CD4-positive, alpha-beta T cell (primary cell): ENCODE data around the gene HMGB1. TPM values are rescaled to one million over a fixed set of nuclear protein-coding genes. Genes with fewer than 3 reads are reported as not detected.

ENCODE experiments used
- ATAC-seq: fragments of 200-7000 bp; cut with Tn5 transposase; one replicate; pipeline ENCODE4 v1.10.0; 2022; ENCODE audit warnings: mild to moderate bottlenecking; ENCODE audit not compliant: poor library complexity
- CTCF ChIA-PET: fragments of 350-600 bp; sonication (Branson Sonifier 250); formaldehyde crosslinking; loops from one replicate; lab custom pipeline; 2021; ENCODE audit warnings: antibody characterized with exemption, inconsistent platforms; lab: Charles Lee
- POLR2A ChIA-PET: fragments of 350-600 bp; sonication (Branson Sonifier 250); formaldehyde crosslinking; loops from one replicate; lab custom pipeline; 2021; ENCODE audit warnings: antibody characterized with exemption, inconsistent platforms; lab: Charles Lee
- DNase-seq, 14 experiments: peaks; one replicate each; pipeline ENCODE4 v3.0.0-alpha.2; 2013 to 2020; ENCODE audit warnings: mixed read lengths in 2 of 14
- H3K27ac ChIP-seq, 2 donors: one replicate each; pipeline versions ENCODE4 v1.5.1 to v1.7.0; 2013; ENCODE audit warnings: low read length in 2 of 2, low read depth in 1 of 2, mild to moderate bottlenecking in 1 of 2
- H3K27me3 ChIP-seq, 2 experiments: 1 replicate in 1 of 2; 2 replicates in 1 of 2; pipeline versions ENCODE4 v1.6.1 to v1.7.0; 2013; ENCODE audit warnings: low read length in 2 of 2, control low read depth in 1 of 2, mild to moderate bottlenecking in 1 of 2, moderate library complexity in 1 of 2; ENCODE audit not compliant: insufficient read depth in 2 of 2, control insufficient read depth in 1 of 2
- H3K36me3 ChIP-seq: one replicate; pipeline ENCODE4 v1.6.1; 2013; ENCODE audit warnings: low read length, control low read depth; ENCODE audit not compliant: insufficient read depth
- H3K4me1 ChIP-seq: one replicate; pipeline ENCODE4 v1.6.1; 2013; ENCODE audit warnings: low read length, control low read depth; ENCODE audit not compliant: insufficient read depth
- H3K4me3 ChIP-seq: one replicate; pipeline ENCODE4 v1.5.1; 2013; ENCODE audit warnings: mild to moderate bottlenecking, low read length, moderate library complexity
- H3K9me3 ChIP-seq, 2 experiments: 1 replicate in 1 of 2; 2 replicates in 1 of 2; pipeline versions ENCODE4 v1.6.1 to v1.7.0; 2013; ENCODE audit warnings: low read length in 2 of 2, mild to moderate bottlenecking in 2 of 2, control low read depth in 1 of 2, moderate library complexity in 1 of 2; ENCODE audit not compliant: control insufficient read depth in 1 of 2, insufficient read depth in 1 of 2
- H3K27ac Mint-ChIP-seq: one replicate; pipeline ENCODE4 v1.8.0; 2020; ENCODE audit warnings: mixed read lengths
- H3K27me3 Mint-ChIP-seq: one replicate; pipeline ENCODE4 v1.8.0; 2021; ENCODE audit warnings: mixed read lengths
- H3K36me3 Mint-ChIP-seq: one replicate; pipeline ENCODE4 v1.8.0; 2021; ENCODE audit warnings: low read depth, mixed read lengths
- H3K4me1 Mint-ChIP-seq: one replicate; pipeline ENCODE4 v1.8.0; 2021; ENCODE audit warnings: low read depth, mixed read lengths
- H3K4me3 Mint-ChIP-seq: one replicate; pipeline ENCODE4 v1.8.0; 2020; ENCODE audit warnings: mild to moderate bottlenecking, mixed read lengths
- H3K9me3 Mint-ChIP-seq: one replicate; pipeline ENCODE4 v1.8.0; 2020; ENCODE audit warnings: mixed read lengths
- CTCF ChIP-seq: fragments of 200-600 bp; IDR thresholded peaks from one replicate; pipeline ENCODE4 v1.8.0; 2022; ENCODE audit warnings: antibody characterized with exemption, mild to moderate bottlenecking
- intact Hi-C, 2 experiments: fragments of 100-400 bp; cut with DNase I in 1 of 2; cut with micrococcal nuclease in 1 of 2; formaldehyde crosslinking; loops; one replicate each; pipeline versions ENCODE4 v1.15.1 to v1.9.0; 2023 to 2025; cut with DNase I, micrococcal nuclease
- total RNA-seq, 174 experiments: library from RNA in 2 of 174; stranded (reverse) in 2 of 174; gene quantifications; one replicate each; pipeline ENCODE4 v1.2.3 and lab custom pipeline; 2021 to 2026

The HMGB1 gene
- total RNA-seq, 2 experiments from 2014 or later: 448 to 465 TPM

GRCh38 chr13:30481241-30481760 is 15.6 kb upstream of the HMGB1 start:
- no peak overlapping the region for H3K4me3 Mint-ChIP-seq
- H3K36me3 Mint-ChIP-seq: no peaks in the 10 kb centered on the region
- H3K27me3 Mint-ChIP-seq: no peaks in the 10 kb centered on the region
- intact Hi-C loops: no loop called here
- Histone ChIP-seq H3K36me3 (no peaks in the 10 kb centered on the region), H3K4me1 (no peaks in the 10 kb centered on the region), H3K27ac (no peak overlapping the region), H3K9me3 (no peaks in the 10 kb centered on the region), H3K27me3 (no peaks in the 10 kb centered on the region), H3K4me3 (no peak overlapping the region)
- no peaks in the 10 kb centered on the region for H3K9me3 Mint-ChIP-seq
- ATAC-seq (no peak), DNase-seq (no peak)
- ChIA-PET POLR2A (no interaction called here), CTCF (no interaction called here)
- no peak overlapping the region for H3K27ac Mint-ChIP-seq
- TF ChIP-seq CTCF: no peak
- H3K4me1 Mint-ChIP-seq: no peaks in the 10 kb centered on the region

GRCh38 chr13:30480292-30480950 is 14.7 kb upstream of the HMGB1 start:
- no peaks in the 10 kb centered on the region for H3K36me3 Mint-ChIP-seq
- no peaks in the 10 kb centered on the region for H3K27me3 Mint-ChIP-seq
- Histone ChIP-seq H3K4me1 (no peaks in the 10 kb centered on the region), H3K27ac (no peak overlapping the region), H3K4me3 (no peak overlapping the region), H3K36me3 (no peaks in the 10 kb centered on the region), H3K9me3 (no peaks in the 10 kb centered on the region), H3K27me3 (no peaks in the 10 kb centered on the region)
- ChIA-PET POLR2A (no interaction called here), CTCF (no interaction called here)
- DNase-seq (no peak), ATAC-seq (no peak)
- no peaks in the 10 kb centered on the region for H3K4me1 Mint-ChIP-seq
- no peak for TF ChIP-seq CTCF
- intact Hi-C loops: no loop called here
- no peaks in the 10 kb centered on the region for H3K9me3 Mint-ChIP-seq
- H3K4me3 Mint-ChIP-seq: no peak overlapping the region
- H3K27ac Mint-ChIP-seq: no peak overlapping the region

GRCh38 chr13:30479883-30480219 is 14.1 kb upstream of the HMGB1 start:
- Mint-ChIP-seq H3K4me3 (no peak overlapping the region), H3K4me1 (no peaks in the 10 kb centered on the region), H3K27me3 (no peaks in the 10 kb centered on the region), H3K27ac (no peak overlapping the region), H3K36me3 (no peaks in the 10 kb centered on the region), H3K9me3 (no peaks in the 10 kb centered on the region)
- H3K36me3 ChIP-seq: no peaks in the 10 kb centered on the region
- intact Hi-C loops: no loop called here
- H3K27me3 ChIP-seq: no peaks in the 10 kb centered on the region
- ChIA-PET CTCF (no interaction called here), POLR2A (no interaction called here)
- DNase-seq (no peak), ATAC-seq (no peak)
- no peak overlapping the region for H3K27ac ChIP-seq
- no peaks in the 10 kb centered on the region for H3K9me3 ChIP-seq
- no peaks in the 10 kb centered on the region for H3K4me1 ChIP-seq
- H3K4me3 ChIP-seq: no peak overlapping the region
- TF ChIP-seq CTCF: no peak
